OCI-LY1 (cell line): ENCODE measurements around the gene VAPB.

Experiments used
- H2AFZ ChIP-seq: fragments of 200-600 bp; sonication (generic), shearing (Covaris generic); 2 replicates; pipeline ENCODE4 v1.6.0; 2014; ENCODE audit warnings: antibody characterized with exemption, mild to moderate bottlenecking, low read length
- H3F3A ChIP-seq: fragments of 200-600 bp; sonication (generic), shearing (Covaris generic); 2 replicates; pipeline ENCODE4 v1.6.0; 2014; ENCODE audit warnings: mild to moderate bottlenecking, antibody characterized with exemption, low read length, moderate library complexity; ENCODE audit not compliant: insufficient read depth
- H3K27ac ChIP-seq: fragments of 200-600 bp; sonication (generic); 2 replicates; pipeline ENCODE4 v1.5.1; 2014; ENCODE audit warnings: low read length, mixed run types, mild to moderate bottlenecking, low read depth; ENCODE audit not compliant: poor library complexity, severe bottlenecking
- H3K27me3 ChIP-seq: fragments of 200-600 bp; sonication (generic); 2 replicates; pipeline ENCODE4 v1.6.0; 2014; ENCODE audit warnings: antibody characterized with exemption, mild to moderate bottlenecking, low read length, moderate library complexity; ENCODE audit not compliant: insufficient read depth
- H3K36me3 ChIP-seq: fragments of 200-600 bp; sonication (generic); 2 replicates; pipeline ENCODE4 v1.6.1; 2014; ENCODE audit warnings: mild to moderate bottlenecking, antibody characterized with exemption, low read length, moderate library complexity, mixed read lengths; ENCODE audit not compliant: insufficient read depth
- H3K4me1 ChIP-seq: fragments of 200-600 bp; sonication (generic); 2 replicates; pipeline ENCODE4 v1.5.1; 2014; ENCODE audit warnings: mild to moderate bottlenecking, low read length, moderate library complexity; ENCODE audit not compliant: insufficient read depth, severe bottlenecking
- H3K4me2 ChIP-seq: fragments of 200-600 bp; sonication (generic), shearing (Covaris generic); 2 replicates; pipeline ENCODE4 v1.6.1; 2014; ENCODE audit warnings: low read length
- H3K4me3 ChIP-seq: fragments of 200-600 bp; sonication (generic); 2 replicates; pipeline ENCODE4 v1.5.1; 2014; ENCODE audit warnings: low read length, low read depth, mild to moderate bottlenecking, mixed read lengths; ENCODE audit not compliant: poor library complexity, severe bottlenecking
- H3K79me2 ChIP-seq: fragments of 200-600 bp; shearing (Covaris generic); 2 replicates; pipeline ENCODE4 v1.6.1; 2016; ENCODE audit warnings: mixed run types, low read length, mixed read lengths; ENCODE audit not compliant: insufficient read depth
- H3K9ac ChIP-seq: fragments of 200-600 bp; sonication (generic), shearing (Covaris generic); 2 replicates; pipeline ENCODE4 v1.6.1; 2014; ENCODE audit warnings: mild to moderate bottlenecking, low read length, mixed read lengths
- H3K9me2 ChIP-seq: fragments of 200-600 bp; sonication (generic), shearing (Covaris generic); 2 replicates; pipeline ENCODE4 v1.6.1; 2014; ENCODE audit warnings: low read depth, mild to moderate bottlenecking, low read length, mixed read lengths
- H3K9me3 ChIP-seq: fragments of 200-600 bp; shearing (Covaris generic); 2 replicates; pipeline ENCODE4 v1.6.1; 2014; ENCODE audit warnings: low read length, mixed read lengths
- H4K20me1 ChIP-seq: fragments of 200-600 bp; sonication (generic), shearing (Covaris generic); 2 replicates; pipeline ENCODE4 v1.6.0; 2016; ENCODE audit warnings: mild to moderate bottlenecking, low read length; ENCODE audit not compliant: insufficient read depth
- CTCF ChIP-seq: fragments of 200-600 bp; sonication (generic), shearing (Covaris generic); IDR thresholded peaks from 2 replicates; pipeline ENCODE4 v1.5.1; 2017; ENCODE audit warnings: mild to moderate bottlenecking, antibody characterized with exemption, low read length, moderate library complexity, mixed read lengths
- EZH2 ChIP-seq: fragments of 200-600 bp; sonication (generic), shearing (Covaris generic); IDR thresholded peaks from 2 replicates; pipeline ENCODE4 v1.8.0; 2017; ENCODE audit warnings: borderline replicate concordance, mixed run types, mild to moderate bottlenecking, antibody characterized with exemption, low read length, moderate library complexity, mixed read lengths

The VAPB gene

GRCh38 chr20:58450254-58450653, 61.2 kb downstream of the VAPB start:
- no peaks in the 10 kb centered on the region; the same call in 1 of the 2 replicates for H3F3A ChIP-seq
- peaks cover 9% of the 10 kb centered on the region for H3K9me3 ChIP-seq
- H2AFZ ChIP-seq = no peak overlapping the region
- H3K36me3 ChIP-seq = peaks cover 50% of the 10 kb centered on the region
- H3K9ac ChIP-seq = no peak overlapping the region
- H3K27me3 ChIP-seq = no peaks in the 10 kb centered on the region
- no peak for TF ChIP-seq CTCF
- TF ChIP-seq EZH2 = no peak
- no peak overlapping the region for H3K4me3 ChIP-seq
- no peaks in the 10 kb centered on the region for H4K20me1 ChIP-seq
- H3K4me1 ChIP-seq = no peaks in the 10 kb centered on the region
- H3K79me2 ChIP-seq = no peaks in the 10 kb centered on the region
- no peak overlapping the region for H3K4me2 ChIP-seq
- H3K9me2 ChIP-seq = no peaks in the 10 kb centered on the region
- no peak overlapping the region for H3K27ac ChIP-seq

- Histone ChIP-seq H3K4me2 (no peak overlapping the region), H3K27me3 (no peaks in the 10 kb centered on the region), H3K27ac (no peak overlapping the region), H3K4me3 (no peak overlapping the region), H2AFZ (no peak overlapping the region), H3K79me2 (no peaks in the 10 kb centered on the region), H4K20me1 (no peaks in the 10 kb centered on the region), H3K36me3 (peaks cover 47% of the 10 kb centered on the region), H3K9me3 (peaks cover 9% of the 10 kb centered on the region), H3K9ac (no peak overlapping the region), H3K4me1 (no peaks in the 10 kb centered on the region), H3K9me2 (no peaks in the 10 kb centered on the region), H3F3A (no peaks in the 10 kb centered on the region; the same call in 1 of the 2 replicates)
- TF ChIP-seq EZH2 (no peak), CTCF (no peak)
These were observed 63.7 kb downstream of the VAPB start for GRCh38 chr20:58452667-58453255.

GRCh38 chr20:58453391-58453790, 64.4 kb downstream of the VAPB start:
- no peak overlapping the region for H3K9ac ChIP-seq
- TF ChIP-seq CTCF = no peak
- no peak for TF ChIP-seq EZH2
- H3K79me2 ChIP-seq = no peaks in the 10 kb centered on the region
- H3F3A ChIP-seq = no peaks in the 10 kb centered on the region; the same call in 1 of the 2 replicates
- no peaks in the 10 kb centered on the region for H4K20me1 ChIP-seq
- H3K4me3 ChIP-seq = no peak overlapping the region
- H2AFZ ChIP-seq = no peak overlapping the region
- H3K27me3 ChIP-seq = no peaks in the 10 kb centered on the region
- peaks cover 9% of the 10 kb centered on the region for H3K9me3 ChIP-seq
- H3K9me2 ChIP-seq = no peaks in the 10 kb centered on the region
- H3K36me3 ChIP-seq = peaks cover 43% of the 10 kb centered on the region
- H3K4me1 ChIP-seq = peaks cover 6% of the 10 kb centered on the region
- H3K27ac ChIP-seq = no peak overlapping the region
- H3K4me2 ChIP-seq = no peak overlapping the region
